LNCAP (cell line): ENCODE results near the gene SORCS1.

Source experiments
- TF ChIP-seq, protein P1 (sequence below): fragments of 450-650 bp; IDR thresholded peaks from 2 replicates; pipeline ENCODE4 v1.5.1; 2017; ENCODE audit warnings: mild to moderate bottlenecking

SORCS1 gene

DNA sequence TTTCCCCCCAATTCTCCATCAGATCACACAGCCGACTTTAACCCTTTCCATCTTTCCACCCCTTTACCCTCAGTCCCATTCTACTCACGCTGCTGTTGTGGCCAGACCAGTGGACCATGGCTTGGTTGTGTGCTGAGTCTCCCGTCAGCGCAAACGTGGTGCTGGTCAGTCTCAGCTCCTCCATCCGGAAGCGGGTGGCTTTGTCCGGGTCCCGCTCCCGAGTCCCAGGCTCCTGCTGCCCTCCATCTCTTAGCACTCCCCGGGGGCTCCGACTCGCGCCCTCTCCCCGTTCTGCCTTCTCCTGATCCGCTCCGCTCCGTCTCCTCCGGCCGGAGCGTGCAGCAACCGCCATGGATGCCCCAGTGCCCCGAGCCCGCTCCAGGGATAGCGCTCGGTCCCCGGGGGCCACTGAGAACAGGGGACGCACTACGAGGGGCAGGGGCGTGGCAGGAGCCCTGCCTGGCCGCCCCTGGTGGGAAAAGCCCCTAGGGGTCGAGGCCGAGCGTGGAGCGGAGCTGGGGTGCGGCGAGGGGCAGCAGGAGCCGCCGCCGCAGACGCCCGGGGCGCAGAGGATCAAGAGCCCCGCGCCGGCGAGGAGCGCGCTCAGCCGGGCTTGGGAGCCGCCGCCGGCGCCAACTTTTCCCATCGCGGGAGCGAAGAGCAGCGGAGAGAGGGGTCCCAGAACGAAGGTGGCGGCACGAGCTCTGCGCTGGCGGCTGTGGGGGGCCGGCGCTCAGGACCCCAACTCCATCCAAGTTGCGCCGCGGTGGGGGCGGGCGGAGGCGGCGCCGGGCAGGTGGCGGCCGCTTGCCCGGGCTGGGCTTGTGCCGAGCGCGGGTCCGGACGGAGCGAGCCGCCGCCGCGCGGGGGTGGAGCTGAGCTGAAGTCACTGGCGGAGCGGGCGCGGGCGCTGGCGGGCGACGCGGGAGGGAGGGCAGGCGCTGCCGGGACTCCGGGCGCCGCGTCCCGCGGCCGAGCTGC is at the start of gene SORCS1:
Gene SORCS1, minus strand, starts transcription at position 826 of the 981 bp plus-strand sequence.
- TF ChIP-seq, protein P1, sequence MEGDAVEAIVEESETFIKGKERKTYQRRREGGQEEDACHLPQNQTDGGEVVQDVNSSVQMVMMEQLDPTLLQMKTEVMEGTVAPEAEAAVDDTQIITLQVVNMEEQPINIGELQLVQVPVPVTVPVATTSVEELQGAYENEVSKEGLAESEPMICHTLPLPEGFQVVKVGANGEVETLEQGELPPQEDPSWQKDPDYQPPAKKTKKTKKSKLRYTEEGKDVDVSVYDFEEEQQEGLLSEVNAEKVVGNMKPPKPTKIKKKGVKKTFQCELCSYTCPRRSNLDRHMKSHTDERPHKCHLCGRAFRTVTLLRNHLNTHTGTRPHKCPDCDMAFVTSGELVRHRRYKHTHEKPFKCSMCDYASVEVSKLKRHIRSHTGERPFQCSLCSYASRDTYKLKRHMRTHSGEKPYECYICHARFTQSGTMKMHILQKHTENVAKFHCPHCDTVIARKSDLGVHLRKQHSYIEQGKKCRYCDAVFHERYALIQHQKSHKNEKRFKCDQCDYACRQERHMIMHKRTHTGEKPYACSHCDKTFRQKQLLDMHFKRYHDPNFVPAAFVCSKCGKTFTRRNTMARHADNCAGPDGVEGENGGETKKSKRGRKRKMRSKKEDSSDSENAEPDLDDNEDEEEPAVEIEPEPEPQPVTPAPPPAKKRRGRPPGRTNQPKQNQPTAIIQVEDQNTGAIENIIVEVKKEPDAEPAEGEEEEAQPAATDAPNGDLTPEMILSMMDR, result no peak

DNA sequence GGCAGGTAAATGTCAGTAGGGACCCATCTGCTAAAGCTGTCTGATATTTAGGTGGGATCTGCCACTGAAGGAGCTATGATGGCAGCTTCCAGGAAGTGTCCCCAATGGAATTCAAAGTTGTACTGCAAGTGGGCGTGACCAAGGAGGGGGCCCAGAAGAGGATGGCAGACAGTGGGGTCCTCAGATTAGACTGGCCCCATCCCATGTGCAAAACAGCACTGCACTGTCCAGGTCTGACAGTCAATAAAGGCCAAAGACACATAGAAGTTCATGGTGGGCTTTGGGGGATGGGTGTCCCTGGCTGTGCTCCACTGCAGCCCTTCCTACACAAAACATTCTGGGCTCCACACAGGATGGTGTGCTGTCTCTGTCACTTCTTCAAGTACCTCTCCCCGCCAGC is 49.8 kb upstream of the SORCS1 start:
- TF ChIP-seq, protein P1, result no peak

DNA sequence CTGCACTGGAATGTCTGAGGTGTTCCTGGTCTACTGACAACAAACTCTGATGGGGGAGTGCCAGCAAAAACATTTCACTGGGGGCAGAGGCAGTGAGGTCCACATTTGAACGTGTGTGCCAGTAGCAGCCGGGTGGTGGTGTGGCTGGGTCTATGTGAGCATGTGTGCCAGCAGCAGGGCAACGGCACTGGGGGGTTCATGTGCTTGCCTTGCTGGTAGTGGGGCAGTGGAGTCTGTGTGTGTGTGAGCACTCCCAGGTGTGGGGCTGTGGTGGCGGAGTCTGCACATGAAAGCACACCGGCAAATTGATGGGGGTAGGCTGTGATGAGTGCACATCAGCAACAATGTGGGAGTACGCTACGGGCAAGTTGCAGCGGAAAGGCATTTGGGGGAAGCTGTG is 49.4 kb upstream of the SORCS1 start:
- TF ChIP-seq, protein P1, result no peak

DNA sequence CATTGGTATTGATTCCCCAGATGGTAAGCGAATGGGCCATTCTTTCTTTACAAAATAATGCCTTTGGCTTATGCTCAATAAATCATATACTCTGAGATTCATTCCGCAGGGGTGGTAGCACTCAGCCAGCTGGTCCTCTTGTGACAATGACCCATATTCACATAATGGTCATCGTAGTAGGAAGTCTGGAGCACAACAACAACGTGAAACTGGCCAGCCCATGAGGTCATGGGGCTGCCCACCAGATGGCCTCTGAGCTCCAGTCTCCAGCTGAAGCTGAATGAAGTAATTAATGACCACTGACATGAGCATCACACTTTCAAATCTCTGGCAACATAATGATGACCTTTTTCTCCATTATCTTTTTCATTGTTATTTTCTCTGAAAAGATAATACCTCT is 42.3 kb upstream of the SORCS1 start:
- TF ChIP-seq, protein P1, result no peak

DNA sequence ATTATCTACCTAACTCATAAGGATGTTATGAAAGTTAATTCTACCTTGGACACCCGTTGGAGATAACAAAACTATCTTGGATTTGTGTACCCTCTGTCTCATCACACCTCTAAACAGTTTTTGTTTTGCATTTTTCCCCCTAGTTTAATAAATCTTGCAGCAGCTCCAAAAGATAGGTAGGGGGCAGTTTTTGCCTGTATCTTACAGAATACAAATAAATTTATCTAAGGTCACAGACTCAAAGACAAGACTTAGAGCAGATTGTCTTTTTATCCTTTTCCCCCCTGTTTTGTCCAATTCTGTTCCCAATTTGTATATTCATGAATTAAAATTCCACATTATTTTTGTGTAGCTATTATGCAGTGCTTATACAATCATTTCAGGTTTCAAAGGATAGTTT is 5.0 kb upstream of the SORCS1 start:
- TF ChIP-seq, protein P1, result no peak

DNA sequence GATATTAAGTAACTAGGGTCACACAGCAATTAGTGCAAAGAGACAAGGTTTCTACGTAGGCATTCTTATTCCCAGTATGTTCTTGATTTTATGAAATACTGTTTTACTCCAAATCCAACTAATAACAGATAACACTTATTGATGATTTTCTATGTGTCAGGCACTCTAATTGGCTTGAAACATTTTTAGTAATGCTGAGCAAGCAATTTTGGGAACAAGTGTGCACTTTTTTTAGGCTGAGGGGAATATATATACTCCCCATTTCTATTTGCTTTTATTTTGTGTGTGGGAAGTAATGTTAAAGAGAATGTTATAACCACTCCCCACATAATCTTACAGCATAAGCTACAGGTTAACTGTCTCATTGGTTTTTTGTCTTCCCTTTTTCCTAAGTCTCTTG is 4.2 kb upstream of the SORCS1 start:
- TF ChIP-seq, protein P1, result no peak

DNA sequence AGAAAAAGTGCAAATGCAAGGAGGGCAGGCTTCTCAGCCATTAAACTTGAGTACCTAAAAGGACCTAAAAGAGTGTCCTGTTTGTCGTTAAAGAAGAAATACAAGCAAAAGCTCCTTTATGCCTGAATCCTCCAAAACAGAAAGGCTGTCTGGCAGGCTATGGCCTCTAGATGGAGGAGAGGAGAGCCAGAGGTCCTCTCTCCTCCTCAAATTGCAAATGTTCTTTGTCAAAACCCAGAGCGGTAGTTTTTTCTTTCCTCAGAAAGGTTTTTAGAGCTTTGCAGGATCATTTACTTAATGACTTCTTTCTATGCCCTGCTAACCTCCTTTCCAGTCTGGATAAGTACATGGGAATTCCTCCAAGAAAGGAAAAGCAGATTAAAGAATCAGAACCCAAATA is 1.9 kb upstream of the SORCS1 start:
- TF ChIP-seq, protein P1, result no peak
